SK-N-SH treated with all-trans-retinoic acid at 6 μM for 48 hours (cell line): ENCODE measurements around the gene ACBD4.

Experiments
- ATAC-seq: fragments of 200-7000 bp; cut with Tn5 transposase; 3 replicates; pipeline ENCODE4 v1.9.1; 2020; ENCODE audit warnings: mild to moderate bottlenecking, moderate library complexity
- ARNTL ChIP-seq: fragments of 450-650 bp; formaldehyde crosslinking; IDR thresholded peaks from 2 replicates; pipeline ENCODE4 v1.5.0; 2020; ENCODE audit warnings: low read depth, mild to moderate bottlenecking, moderate library complexity, borderline replicate concordance
- BACH2 ChIP-seq: fragments of 250-450 bp; sonication (Bioruptor Pico); IDR thresholded peaks from 2 replicates; pipeline ENCODE4 v1.9.0; 2021; ENCODE audit warnings: mild to moderate bottlenecking, borderline replicate concordance
- CSDC2 ChIP-seq: fragments of 250-450 bp; sonication (Bioruptor Pico); IDR thresholded peaks from 2 replicates; pipeline ENCODE4 v1.5.0; 2020; ENCODE audit warnings: mild to moderate bottlenecking, moderate library complexity
- ESRRG ChIP-seq: fragments of 250-450 bp; sonication (Bioruptor Pico); IDR thresholded peaks from 2 replicates; pipeline ENCODE4 v1.6.1; 2021; ENCODE audit warnings: mild to moderate bottlenecking
- GLIS3 ChIP-seq: fragments of 250-450 bp; sonication (Bioruptor Pico); IDR thresholded peaks from 2 replicates; pipeline ENCODE4 v1.5.0; 2020; ENCODE audit warnings: mild to moderate bottlenecking, moderate library complexity
- ISL1 ChIP-seq: fragments of 250-450 bp; sonication (Bioruptor Pico); IDR thresholded peaks from 2 replicates; pipeline ENCODE4 v2.1.2; 2022; ENCODE audit warnings: mild to moderate bottlenecking, moderate library complexity
- OSR1 ChIP-seq: fragments of 250-450 bp; sonication (Bioruptor Pico); IDR thresholded peaks from 2 replicates; pipeline ENCODE4 v1.8.0; 2022; ENCODE audit warnings: moderate library complexity, mild to moderate bottlenecking, inconsistent platforms
- PPARA ChIP-seq: fragments of 250-450 bp; sonication (Bioruptor Pico); IDR thresholded peaks from 2 replicates; pipeline ENCODE4 v1.5.0; 2020; ENCODE audit warnings: mild to moderate bottlenecking, borderline replicate concordance
- RARB ChIP-seq: fragments of 250-450 bp; sonication (Bioruptor Pico); IDR thresholded peaks from 2 replicates; pipeline ENCODE4 v1.8.0; 2021; ENCODE audit warnings: mild to moderate bottlenecking, moderate library complexity
- SNAI2 ChIP-seq: fragments of 250-450 bp; sonication (Bioruptor Pico); IDR thresholded peaks from 2 replicates; pipeline ENCODE4 v1.5.0; 2020; ENCODE audit warnings: mild to moderate bottlenecking, moderate library complexity
- TCF4 ChIP-seq: fragments of 250-450 bp; sonication (Bioruptor Pico); IDR thresholded peaks from 2 replicates; pipeline ENCODE4 v1.8.0; 2021; ENCODE audit warnings: mild to moderate bottlenecking, moderate library complexity, borderline replicate concordance
- TOX ChIP-seq: fragments of 250-450 bp; sonication (Bioruptor Pico); IDR thresholded peaks from 2 replicates; pipeline ENCODE4 v1.8.0; 2021; ENCODE audit warnings: mild to moderate bottlenecking, moderate library complexity, borderline replicate concordance
- ZC3H10 ChIP-seq: fragments of 250-450 bp; sonication (Bioruptor Pico); IDR thresholded peaks from 2 replicates; pipeline ENCODE4 v1.5.1; 2021; ENCODE audit warnings: mild to moderate bottlenecking, moderate library complexity
- ZFP3 ChIP-seq: fragments of 250-450 bp; sonication (Bioruptor Pico); IDR thresholded peaks from 2 replicates; pipeline ENCODE4 v1.5.0; 2020; ENCODE audit warnings: mild to moderate bottlenecking, moderate library complexity
- ZFP30 ChIP-seq: fragments of 450-650 bp; formaldehyde crosslinking; IDR thresholded peaks from 2 replicates; pipeline ENCODE4 v1.5.0; 2022; ENCODE audit warnings: mild to moderate bottlenecking, moderate library complexity
- ZNF565 ChIP-seq: fragments of 450-650 bp; formaldehyde crosslinking; conservative IDR thresholded peaks from 2 replicates; pipeline ENCODE4 v1.5.0; 2020; ENCODE audit warnings: low read depth, mild to moderate bottlenecking, moderate library complexity
- ZNF70 ChIP-seq: fragments of 450-650 bp; formaldehyde crosslinking; IDR thresholded peaks from 2 replicates; pipeline ENCODE4 v1.5.0; 2020; ENCODE audit warnings: mild to moderate bottlenecking, moderate library complexity
- ZNF8 ChIP-seq: fragments of 450-650 bp; formaldehyde crosslinking; IDR thresholded peaks from 2 replicates; pipeline ENCODE4 v1.5.0; 2020; ENCODE audit warnings: mild to moderate bottlenecking, moderate library complexity
- TF ChIP-seq, protein P1 (sequence below): fragments of 250-450 bp; sonication (Bioruptor Pico); IDR thresholded peaks from 2 replicates; pipeline ENCODE4 v1.5.1; 2021; ENCODE audit warnings: mild to moderate bottlenecking, moderate library complexity
- TF ChIP-seq, protein P2 (sequence below): fragments of 250-450 bp; sonication (Bioruptor Pico); IDR thresholded peaks from 2 replicates; pipeline ENCODE4 v1.5.0; 2020; ENCODE audit warnings: mild to moderate bottlenecking, moderate library complexity
- TF ChIP-seq, protein P3 (sequence below): fragments of 250-450 bp; sonication (Bioruptor Pico); IDR thresholded peaks from 2 replicates; pipeline ENCODE4 v1.5.1; 2020; ENCODE audit warnings: low read depth, mild to moderate bottlenecking, moderate library complexity
- TF ChIP-seq, protein P4 (sequence below): fragments of 250-450 bp; sonication (Bioruptor Pico); IDR thresholded peaks from 2 replicates; pipeline ENCODE4 v1.8.0; 2021; ENCODE audit warnings: low read depth, mild to moderate bottlenecking, moderate library complexity, borderline replicate concordance

The ACBD4 gene

DNA sequence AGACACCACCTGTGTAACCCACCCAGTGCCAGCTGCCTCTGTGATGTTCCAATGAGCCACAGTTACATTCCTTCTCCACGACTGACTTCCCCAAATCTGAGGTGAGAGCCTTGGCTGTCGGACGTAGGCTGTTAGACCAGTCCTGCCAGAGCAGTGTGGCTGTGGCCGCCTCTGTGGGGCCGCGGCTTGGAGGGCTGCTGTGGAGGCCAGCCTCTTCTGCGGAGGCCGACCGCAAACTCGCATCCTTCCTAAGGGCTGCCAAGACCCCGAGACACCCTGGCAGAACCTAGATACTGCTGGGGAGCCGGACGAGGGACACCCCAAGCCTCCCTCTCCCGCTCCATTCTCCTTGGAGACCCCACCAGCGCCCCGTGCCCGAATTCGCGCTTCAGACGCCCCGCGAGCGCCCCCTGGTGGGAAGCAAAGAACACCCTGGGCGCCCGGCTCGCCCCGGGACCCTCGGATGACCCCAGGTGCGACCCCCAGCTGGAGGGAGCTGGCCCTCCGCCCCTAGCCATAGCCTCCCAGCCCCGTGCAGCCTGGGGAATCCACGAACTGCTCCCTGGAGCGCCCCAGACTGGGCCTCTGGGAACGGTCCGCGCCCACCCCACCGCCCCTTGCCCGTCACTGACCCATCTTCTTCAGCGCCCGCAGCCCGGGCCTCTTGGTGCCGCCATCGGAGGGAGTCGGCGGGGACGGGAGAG is 3.7 kb upstream of the ACBD4 start:
- TF ChIP-seq ZFP30 (CRISPR knock-in tag) (no peak), ZC3H10 (CRISPR knock-in tag) (no peak), ZNF70 (CRISPR knock-in tag) (no peak), ZNF565 (no peak), TCF4 (no peak), CSDC2 (CRISPR knock-in tag) (no peak), ZNF8 (CRISPR knock-in tag) (no peak), BACH2 (CRISPR knock-in tag) (no peak), RARB (CRISPR knock-in tag) (no peak), ESRRG (CRISPR knock-in tag) (no peak), ISL1 (CRISPR knock-in tag) (no peak), SNAI2 (CRISPR knock-in tag) (no peak), GLIS3 (CRISPR knock-in tag) (no peak), ARNTL (CRISPR knock-in tag) (no peak)
- TF ChIP-seq, protein P1, sequence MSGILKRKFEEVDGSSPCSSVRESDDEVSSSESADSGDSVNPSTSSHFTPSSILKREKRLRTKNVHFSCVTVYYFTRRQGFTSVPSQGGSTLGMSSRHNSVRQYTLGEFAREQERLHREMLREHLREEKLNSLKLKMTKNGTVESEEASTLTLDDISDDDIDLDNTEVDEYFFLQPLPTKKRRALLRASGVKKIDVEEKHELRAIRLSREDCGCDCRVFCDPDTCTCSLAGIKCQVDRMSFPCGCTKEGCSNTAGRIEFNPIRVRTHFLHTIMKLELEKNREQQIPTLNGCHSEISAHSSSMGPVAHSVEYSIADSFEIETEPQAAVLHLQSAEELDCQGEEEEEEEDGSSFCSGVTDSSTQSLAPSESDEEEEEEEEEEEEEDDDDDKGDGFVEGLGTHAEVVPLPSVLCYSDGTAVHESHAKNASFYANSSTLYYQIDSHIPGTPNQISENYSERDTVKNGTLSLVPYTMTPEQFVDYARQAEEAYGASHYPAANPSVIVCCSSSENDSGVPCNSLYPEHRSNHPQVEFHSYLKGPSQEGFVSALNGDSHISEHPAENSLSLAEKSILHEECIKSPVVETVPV (CRISPR knock-in tag), result no peak
- TF ChIP-seq, protein P2, sequence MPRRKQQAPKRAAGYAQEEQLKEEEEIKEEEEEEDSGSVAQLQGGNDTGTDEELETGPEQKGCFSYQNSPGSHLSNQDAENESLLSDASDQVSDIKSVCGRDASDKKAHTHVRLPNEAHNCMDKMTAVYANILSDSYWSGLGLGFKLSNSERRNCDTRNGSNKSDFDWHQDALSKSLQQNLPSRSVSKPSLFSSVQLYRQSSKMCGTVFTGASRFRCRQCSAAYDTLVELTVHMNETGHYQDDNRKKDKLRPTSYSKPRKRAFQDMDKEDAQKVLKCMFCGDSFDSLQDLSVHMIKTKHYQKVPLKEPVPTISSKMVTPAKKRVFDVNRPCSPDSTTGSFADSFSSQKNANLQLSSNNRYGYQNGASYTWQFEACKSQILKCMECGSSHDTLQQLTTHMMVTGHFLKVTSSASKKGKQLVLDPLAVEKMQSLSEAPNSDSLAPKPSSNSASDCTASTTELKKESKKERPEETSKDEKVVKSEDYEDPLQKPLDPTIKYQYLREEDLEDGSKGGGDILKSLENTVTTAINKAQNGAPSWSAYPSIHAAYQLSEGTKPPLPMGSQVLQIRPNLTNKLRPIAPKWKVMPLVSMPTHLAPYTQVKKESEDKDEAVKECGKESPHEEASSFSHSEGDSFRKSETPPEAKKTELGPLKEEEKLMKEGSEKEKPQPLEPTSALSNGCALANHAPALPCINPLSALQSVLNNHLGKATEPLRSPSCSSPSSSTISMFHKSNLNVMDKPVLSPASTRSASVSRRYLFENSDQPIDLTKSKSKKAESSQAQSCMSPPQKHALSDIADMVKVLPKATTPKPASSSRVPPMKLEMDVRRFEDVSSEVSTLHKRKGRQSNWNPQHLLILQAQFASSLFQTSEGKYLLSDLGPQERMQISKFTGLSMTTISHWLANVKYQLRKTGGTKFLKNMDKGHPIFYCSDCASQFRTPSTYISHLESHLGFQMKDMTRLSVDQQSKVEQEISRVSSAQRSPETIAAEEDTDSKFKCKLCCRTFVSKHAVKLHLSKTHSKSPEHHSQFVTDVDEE (CRISPR knock-in tag), result no peak
- TF ChIP-seq, protein P3, sequence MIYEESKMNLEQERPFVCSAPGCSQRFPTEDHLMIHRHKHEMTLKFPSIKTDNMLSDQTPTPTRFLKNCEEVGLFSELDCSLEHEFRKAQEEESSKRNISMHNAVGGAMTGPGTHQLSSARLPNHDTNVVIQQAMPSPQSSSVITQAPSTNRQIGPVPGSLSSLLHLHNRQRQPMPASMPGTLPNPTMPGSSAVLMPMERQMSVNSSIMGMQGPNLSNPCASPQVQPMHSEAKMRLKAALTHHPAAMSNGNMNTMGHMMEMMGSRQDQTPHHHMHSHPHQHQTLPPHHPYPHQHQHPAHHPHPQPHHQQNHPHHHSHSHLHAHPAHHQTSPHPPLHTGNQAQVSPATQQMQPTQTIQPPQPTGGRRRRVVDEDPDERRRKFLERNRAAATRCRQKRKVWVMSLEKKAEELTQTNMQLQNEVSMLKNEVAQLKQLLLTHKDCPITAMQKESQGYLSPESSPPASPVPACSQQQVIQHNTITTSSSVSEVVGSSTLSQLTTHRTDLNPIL (CRISPR knock-in tag), result no peak
- TF ChIP-seq, protein P4, sequence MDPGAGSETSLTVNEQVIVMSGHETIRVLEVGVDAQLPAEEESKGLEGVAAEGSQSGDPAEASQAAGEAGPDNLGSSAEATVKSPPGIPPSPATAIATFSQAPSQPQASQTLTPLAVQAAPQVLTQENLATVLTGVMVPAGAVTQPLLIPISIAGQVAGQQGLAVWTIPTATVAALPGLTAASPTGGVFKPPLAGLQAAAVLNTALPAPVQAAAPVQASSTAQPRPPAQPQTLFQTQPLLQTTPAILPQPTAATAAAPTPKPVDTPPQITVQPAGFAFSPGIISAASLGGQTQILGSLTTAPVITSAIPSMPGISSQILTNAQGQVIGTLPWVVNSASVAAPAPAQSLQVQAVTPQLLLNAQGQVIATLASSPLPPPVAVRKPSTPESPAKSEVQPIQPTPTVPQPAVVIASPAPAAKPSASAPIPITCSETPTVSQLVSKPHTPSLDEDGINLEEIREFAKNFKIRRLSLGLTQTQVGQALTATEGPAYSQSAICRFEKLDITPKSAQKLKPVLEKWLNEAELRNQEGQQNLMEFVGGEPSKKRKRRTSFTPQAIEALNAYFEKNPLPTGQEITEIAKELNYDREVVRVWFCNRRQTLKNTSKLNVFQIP, result no peak
- no peak for ATAC-seq

DNA sequence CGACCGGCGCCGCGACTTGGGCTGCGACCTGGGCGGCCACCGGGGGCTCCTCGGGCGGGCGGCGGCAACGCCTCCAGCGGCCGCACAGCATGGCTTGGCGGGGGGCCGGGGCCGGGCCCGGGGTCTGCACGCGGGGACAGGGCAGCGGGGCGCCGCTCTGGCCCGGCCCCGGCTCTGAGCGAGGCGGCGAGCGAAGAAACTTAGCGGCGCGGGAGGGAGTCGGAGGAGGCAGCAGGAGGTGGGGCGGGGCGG is 3.2 kb upstream of the ACBD4 start, which contains the start of gene PLCD3:
Gene PLCD3, minus strand, starts transcription at position 196 of the 252 bp plus-strand sequence. Its CDS starts 105 bp downstream, at position 91.
- no peak for ATAC-seq
- no peak for TF ChIP-seq PPARA (CRISPR knock-in tag)
- TF ChIP-seq, protein P3 (CRISPR knock-in tag), result no peak
- no peak for TF ChIP-seq CSDC2 (CRISPR knock-in tag)
- no peak for TF ChIP-seq OSR1 (CRISPR knock-in tag)
- TF ChIP-seq, protein P1 (CRISPR knock-in tag), result no peak
- no peak for TF ChIP-seq ZFP3
- no peak for TF ChIP-seq TOX (CRISPR knock-in tag)
- no peak for TF ChIP-seq ZNF8 (CRISPR knock-in tag)
- TF ChIP-seq TCF4, result no peak
